ENCODE results near the gene MICAL3.

GRCh38 chr22:18045794-18046193 lies 21.4 kb upstream of the MICAL3 start:
- no peak for TF ChIP-seq CTCF (IDR thresholded peaks at IDR 0.05)
- TF ChIP-seq, protein P1, sequence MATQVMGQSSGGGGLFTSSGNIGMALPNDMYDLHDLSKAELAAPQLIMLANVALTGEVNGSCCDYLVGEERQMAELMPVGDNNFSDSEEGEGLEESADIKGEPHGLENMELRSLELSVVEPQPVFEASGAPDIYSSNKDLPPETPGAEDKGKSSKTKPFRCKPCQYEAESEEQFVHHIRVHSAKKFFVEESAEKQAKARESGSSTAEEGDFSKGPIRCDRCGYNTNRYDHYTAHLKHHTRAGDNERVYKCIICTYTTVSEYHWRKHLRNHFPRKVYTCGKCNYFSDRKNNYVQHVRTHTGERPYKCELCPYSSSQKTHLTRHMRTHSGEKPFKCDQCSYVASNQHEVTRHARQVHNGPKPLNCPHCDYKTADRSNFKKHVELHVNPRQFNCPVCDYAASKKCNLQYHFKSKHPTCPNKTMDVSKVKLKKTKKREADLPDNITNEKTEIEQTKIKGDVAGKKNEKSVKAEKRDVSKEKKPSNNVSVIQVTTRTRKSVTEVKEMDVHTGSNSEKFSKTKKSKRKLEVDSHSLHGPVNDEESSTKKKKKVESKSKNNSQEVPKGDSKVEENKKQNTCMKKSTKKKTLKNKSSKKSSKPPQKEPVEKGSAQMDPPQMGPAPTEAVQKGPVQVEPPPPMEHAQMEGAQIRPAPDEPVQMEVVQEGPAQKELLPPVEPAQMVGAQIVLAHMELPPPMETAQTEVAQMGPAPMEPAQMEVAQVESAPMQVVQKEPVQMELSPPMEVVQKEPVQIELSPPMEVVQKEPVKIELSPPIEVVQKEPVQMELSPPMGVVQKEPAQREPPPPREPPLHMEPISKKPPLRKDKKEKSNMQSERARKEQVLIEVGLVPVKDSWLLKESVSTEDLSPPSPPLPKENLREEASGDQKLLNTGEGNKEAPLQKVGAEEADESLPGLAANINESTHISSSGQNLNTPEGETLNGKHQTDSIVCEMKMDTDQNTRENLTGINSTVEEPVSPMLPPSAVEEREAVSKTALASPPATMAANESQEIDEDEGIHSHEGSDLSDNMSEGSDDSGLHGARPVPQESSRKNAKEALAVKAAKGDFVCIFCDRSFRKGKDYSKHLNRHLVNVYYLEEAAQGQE (IDR thresholded peaks at IDR 0.05; ENCODE audit: low read depth, low read length), result no peak
- TF ChIP-seq JUND (IDR thresholded peaks at IDR 0.05), result no peak
- TF ChIP-seq TAF1 (IDR thresholded peaks at IDR 0.05; ENCODE audit: borderline replicate concordance, low read depth, low read length), result no peak
- TF ChIP-seq MAX (IDR thresholded peaks at IDR 0.05; ENCODE audit: low read depth), result no peak
- TF ChIP-seq, protein P2, sequence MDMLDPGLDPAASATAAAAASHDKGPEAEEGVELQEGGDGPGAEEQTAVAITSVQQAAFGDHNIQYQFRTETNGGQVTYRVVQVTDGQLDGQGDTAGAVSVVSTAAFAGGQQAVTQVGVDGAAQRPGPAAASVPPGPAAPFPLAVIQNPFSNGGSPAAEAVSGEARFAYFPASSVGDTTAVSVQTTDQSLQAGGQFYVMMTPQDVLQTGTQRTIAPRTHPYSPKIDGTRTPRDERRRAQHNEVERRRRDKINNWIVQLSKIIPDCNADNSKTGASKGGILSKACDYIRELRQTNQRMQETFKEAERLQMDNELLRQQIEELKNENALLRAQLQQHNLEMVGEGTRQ (IDR thresholded peaks at IDR 0.05; ENCODE audit: borderline replicate concordance, low read depth, low read length), result no peak
- no peak for TF ChIP-seq USF1 (IDR thresholded peaks at IDR 0.05; ENCODE audit: borderline replicate concordance, low read depth)
- TF ChIP-seq EP300 (IDR thresholded peaks at IDR 0.05; ENCODE audit: borderline replicate concordance in 1 of 2, low read depth in 1 of 2, low read length in 1 of 2), result no peak
- no peak for TF ChIP-seq EZH2phosphoT487 (IDR thresholded peaks at IDR 0.05; ENCODE audit: borderline replicate concordance, low read depth)
